GM23338 (cell line): ENCODE measurements around the gene SRA1. TPM values are rescaled to one million over a fixed set of nuclear protein-coding genes. Genes with fewer than 3 reads are reported as not detected.
A peak's percentile ranks its signal among the peaks of the same experiment; 100 is the strongest.

Experiments used
- ATAC-seq: fragments of 200-7000 bp; cut with Tn5 transposase; 3 replicates; pipeline ENCODE4 v1.9.1; 2020
- DNase-seq: peaks from one replicate; pipeline ENCODE4 v3.0.0-alpha.2; 2015; ENCODE audit warnings: low spot score
- H2AFZ ChIP-seq: fragments of 200-600 bp; sonication (generic); 2 replicates; pipeline ENCODE4 v1.8.0; 2016; ENCODE audit warnings: antibody characterized with exemption, mild to moderate bottlenecking, moderate library complexity
- H3F3A ChIP-seq: fragments of 200-600 bp; sonication (generic); replicated peaks from 2 replicates; pipeline ENCODE4 v1.8.0; 2017; ENCODE audit warnings: antibody characterized with exemption, mixed run types, low read depth
- H3K27ac ChIP-seq: fragments of 200-600 bp; sonication (generic); 2 replicates; pipeline ENCODE4 v1.6.1; 2016; ENCODE audit warnings: low read depth
- H3K27me3 ChIP-seq: fragments of 200-600 bp; sonication (generic); 2 replicates; pipeline ENCODE4 v1.8.0; 2016; ENCODE audit warnings: mild to moderate bottlenecking, mixed run types, moderate library complexity; ENCODE audit not compliant: insufficient read depth
- H3K36me3 ChIP-seq: fragments of 200-600 bp; sonication (generic); 2 replicates; pipeline ENCODE4 v1.8.0; 2016; ENCODE audit warnings: mild to moderate bottlenecking; ENCODE audit not compliant: insufficient read depth
- H3K4me1 ChIP-seq: fragments of 200-600 bp; sonication (generic); 2 replicates; pipeline ENCODE4 v1.8.0; 2016; ENCODE audit warnings: mild to moderate bottlenecking, moderate library complexity; ENCODE audit not compliant: insufficient read depth
- H3K4me2 ChIP-seq: fragments of 200-600 bp; sonication (generic); 2 replicates; pipeline ENCODE4 v1.7.1; 2017; ENCODE audit warnings: mixed run types
- H3K4me3 ChIP-seq: fragments of 200-600 bp; sonication (generic); 2 replicates; pipeline ENCODE4 v1.6.1; 2016; ENCODE audit warnings: mixed run types
- H3K79me2 ChIP-seq: fragments of 200-600 bp; sonication (generic); replicated peaks from 2 replicates; pipeline ENCODE4 v1.8.0; 2017; ENCODE audit warnings: mild to moderate bottlenecking; ENCODE audit not compliant: insufficient read depth
- H3K9me2 ChIP-seq: fragments of 200-600 bp; sonication (generic); 2 replicates; pipeline ENCODE4 v1.8.0; 2017; ENCODE audit not compliant: insufficient read depth
- H4K20me1 ChIP-seq: fragments of 200-600 bp; sonication (generic); replicated peaks from 2 replicates; pipeline ENCODE4 v1.8.0; 2017; ENCODE audit warnings: mild to moderate bottlenecking; ENCODE audit not compliant: insufficient read depth
- H3K27ac Mint-ChIP-seq: 2 replicates; pipeline ENCODE4 v1.8.0; 2020; ENCODE audit warnings: inconsistent platforms, mild to moderate bottlenecking, moderate library complexity, mixed read lengths
- H3K27me3 Mint-ChIP-seq: 3 replicates; pipeline ENCODE4 v1.8.0; 2022; ENCODE audit warnings: low read depth, mild to moderate bottlenecking, moderate library complexity, mixed read lengths, inconsistent platforms; ENCODE audit not compliant: insufficient read depth, poor library complexity
- H3K36me3 Mint-ChIP-seq: 3 replicates; pipeline ENCODE4 v1.8.0; 2021; ENCODE audit warnings: low read depth, mild to moderate bottlenecking, inconsistent platforms, moderate library complexity, mixed read lengths
- H3K4me1 Mint-ChIP-seq: 3 replicates; pipeline ENCODE4 v1.8.0; 2020; ENCODE audit warnings: mild to moderate bottlenecking, inconsistent platforms, mixed read lengths
- H3K4me3 Mint-ChIP-seq: 3 replicates; pipeline ENCODE4 v1.8.0; 2021; ENCODE audit warnings: moderate library complexity, mild to moderate bottlenecking, inconsistent platforms, mixed read lengths
- H3K9me3 Mint-ChIP-seq: 3 replicates; pipeline ENCODE4 v1.8.0; 2020; ENCODE audit warnings: moderate library complexity, mild to moderate bottlenecking, inconsistent platforms, mixed read lengths
- CREB1 ChIP-seq: fragments of 250-450 bp; sonication (Bioruptor Pico); IDR thresholded peaks from 2 replicates; pipeline ENCODE4 v1.5.0; 2020; ENCODE audit warnings: low read depth, mild to moderate bottlenecking, moderate library complexity
- CTCF ChIP-seq, 2 experiments: fragments of 200-600 bp in 1 of 2; sonication (generic) in 1 of 2; conservative IDR thresholded peaks; 2 replicates each; pipeline versions ENCODE4 v1.5.1 to v1.6.1; 2016 to 2017; ENCODE audit warnings: antibody characterized with exemption in 2 of 2, low read depth in 2 of 2, mild to moderate bottlenecking in 2 of 2, moderate library complexity in 1 of 2
- ETS1 ChIP-seq: IDR thresholded peaks from 2 replicates; pipeline ENCODE4 v1.6.1; 2016; ENCODE audit warnings: antibody characterized with exemption
- EZH2 ChIP-seq: fragments of 200-600 bp; sonication (generic); IDR thresholded peaks from one replicate; pipeline ENCODE4 v1.8.0; 2017; ENCODE audit warnings: antibody characterized with exemption, mild to moderate bottlenecking, low read depth; ENCODE audit not compliant: unreplicated experiment
- EZH2phosphoT487 ChIP-seq: fragments of 200-600 bp; sonication (generic); IDR thresholded peaks from one replicate; pipeline ENCODE4 v1.8.1; 2018; ENCODE audit warnings: antibody characterized with exemption; ENCODE audit not compliant: unreplicated experiment
- JUNB ChIP-seq: IDR thresholded peaks from one replicate; pipeline ENCODE4 v1.6.1; 2016; ENCODE audit warnings: antibody characterized with exemption; ENCODE audit not compliant: unreplicated experiment
- NANOG ChIP-seq: IDR thresholded peaks from 2 replicates; pipeline ENCODE4 v1.6.1; 2016; ENCODE audit warnings: antibody characterized with exemption, borderline replicate concordance
- POLR2AphosphoS5 ChIP-seq: IDR thresholded peaks from 2 replicates; pipeline ENCODE4 v1.6.1; 2016; ENCODE audit warnings: antibody characterized with exemption, low read depth
- REST ChIP-seq: IDR thresholded peaks from one replicate; pipeline ENCODE4 v1.6.1; 2018; ENCODE audit warnings: antibody characterized with exemption; ENCODE audit not compliant: unreplicated experiment
- STAT1 ChIP-seq: IDR thresholded peaks from one replicate; pipeline ENCODE4 v1.6.1; 2016; ENCODE audit warnings: antibody characterized with exemption; ENCODE audit not compliant: unreplicated experiment
- ZNF114 ChIP-seq: fragments of 250-450 bp; sonication (Bioruptor Pico); IDR thresholded peaks from 2 replicates; pipeline ENCODE4 v1.5.0; 2020; ENCODE audit warnings: mild to moderate bottlenecking, moderate library complexity
- ZNF331 ChIP-seq: fragments of 250-450 bp; sonication (Bioruptor Pico); IDR thresholded peaks from 2 replicates; pipeline ENCODE4 v1.5.0; 2020; ENCODE audit warnings: low read depth, mild to moderate bottlenecking, moderate library complexity
- ZNF462 ChIP-seq: fragments of 250-450 bp; sonication (Bioruptor Pico); IDR thresholded peaks from 2 replicates; pipeline ENCODE4 v1.5.0; 2020; ENCODE audit warnings: mild to moderate bottlenecking, moderate library complexity
- polyA plus RNA-seq: library from polyadenylated mRNA; unstranded; fragments of >200 nt; fragmentation: Nextera tagmentation; extraction: Ambion mirVana; gene quantifications from 2 replicates; pipeline ENCODE4 v1.2.1, GENCODE V29; 2016
- total RNA-seq: library from RNA; depleted of rRNA; stranded (reverse); fragments of >200 nt; shearing (Covaris generic); gene quantifications from 2 replicates; pipeline ENCODE4 v1.2.3, GENCODE V29; 2014

SRA1 gene
- total and polyA plus RNA-seq, 2 experiments from 2014 or later = 38.4 to 74.7 TPM

GRCh38 chr5:140563596-140563995 lies 6.3 kb upstream of the SRA1 start:
- no peak for ATAC-seq
- Histone ChIP-seq H3K27ac (no peak overlapping the region), H3F3A (no peaks in the 10 kb centered on the region), H3K27me3 (no peaks in the 10 kb centered on the region), H3K9me2 (no peaks in the 10 kb centered on the region), H2AFZ (peak overlapping the region; percentile 95; the same call in 1 of the 2 replicates), H3K4me1 (peaks cover 5% of the 10 kb centered on the region; the same call in 1 of the 2 replicates), H3K4me3 (peak overlapping the region; percentile 86), H3K4me2 (peak overlapping the region; percentile 98), H4K20me1 (no peaks in the 10 kb centered on the region; the same call in 1 of the 2 replicates), H3K36me3 (no peaks in the 10 kb centered on the region), H3K79me2 (peaks cover 11% of the 10 kb centered on the region)
- DNase-seq = no peak
- Mint-ChIP-seq H3K9me3 (no peaks in the 10 kb centered on the region; the same call in 2 of the 3 replicates), H3K27ac (peak overlapping the region; percentile 93), H3K36me3 (peaks cover 26% of the 10 kb centered on the region), H3K27me3 (peaks cover 18% of the 10 kb centered on the region), H3K4me1 (peaks cover 5% of the 10 kb centered on the region; the same call in 2 of the 3 replicates), H3K4me3 (peak overlapping the region; percentile 92)
- TF ChIP-seq STAT1 = no peak
- no peak for TF ChIP-seq CREB1 (CRISPR knock-in tag)
- TF ChIP-seq ZNF331 (CRISPR knock-in tag) = no peak
- no peak for TF ChIP-seq CTCF (conservative IDR thresholded peaks at IDR 0.05; ENCODE audit: low read depth in 2 of 2)
- TF ChIP-seq POLR2AphosphoS5 = no peak
- TF ChIP-seq ZNF462 (CRISPR knock-in tag) = no peak
- no peak for TF ChIP-seq EZH2phosphoT487
- TF ChIP-seq REST = no peak
- TF ChIP-seq EZH2 = no peak
- TF ChIP-seq JUNB = no peak
- TF ChIP-seq ETS1 = no peak
- TF ChIP-seq ZNF114 (CRISPR knock-in tag) = no peak
- no peak for TF ChIP-seq NANOG
